ENCODE results near the gene ARFGAP2. TPM values are rescaled to one million over a fixed set of nuclear protein-coding genes. Genes with fewer than 3 reads are reported as not detected.

Gene ARFGAP2
- total RNA-seq, 4 donors from 2014 or later: 144 to 225 (median 163) TPM

DNA sequence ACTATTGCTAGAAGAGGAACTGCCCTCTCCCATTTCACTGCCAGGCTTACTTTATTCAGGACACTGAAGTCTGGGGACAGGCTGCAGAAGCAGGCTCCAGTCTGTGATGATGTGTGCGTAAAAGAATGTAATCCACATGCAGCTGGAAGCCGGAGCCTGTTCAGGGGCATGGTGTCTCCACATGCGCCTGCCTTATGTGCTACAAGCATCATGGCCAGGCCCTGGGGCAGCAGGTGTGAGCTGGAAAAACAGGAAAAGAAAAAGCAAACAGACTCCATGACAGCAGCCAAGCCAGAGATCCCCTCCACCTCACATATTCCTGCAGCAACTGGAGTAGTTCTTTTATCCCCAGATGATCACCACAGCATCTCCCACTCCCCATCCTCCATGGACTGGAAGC is 33.4 kb downstream of the ARFGAP2 start:
- DNase-seq: no peak
- Histone ChIP-seq H3K27ac (peak overlapping the region in 2 of 4 donors; percentile 35 to 38), H3K27me3 (no peaks in the 10 kb centered on the region), H3K4me3 (no peak overlapping the region), H3K9me3 (no peaks in the 10 kb centered on the region), H3K4me1 (peaks cover 0 to 14% (median 0%) of the 10 kb centered on the region in 4 donors), H3K36me3 (peaks cover 0 to 4% (median 0%) of the 10 kb centered on the region in 3 donors)
- TF ChIP-seq POLR2A (IDR thresholded peaks at IDR 0.05): no peak
- no peak for TF ChIP-seq CTCF (IDR thresholded peaks at IDR 0.05)

GRCh38 chr11:47139878-47140277 is 36.8 kb downstream of the ARFGAP2 start:
- H3K9me3 ChIP-seq: no peaks in the 10 kb centered on the region
- H3K36me3 ChIP-seq: peaks cover 0 to 14% (median 0%) of the 10 kb centered on the region in 3 donors
- no peak overlapping the region for H3K27ac ChIP-seq
- TF ChIP-seq POLR2A (IDR thresholded peaks at IDR 0.05): no peak
- TF ChIP-seq CTCF (IDR thresholded peaks at IDR 0.05): no peak
- DNase-seq: no peak
- H3K27me3 ChIP-seq: no peaks in the 10 kb centered on the region
- H3K4me3 ChIP-seq: no peak overlapping the region
- peaks cover 0 to 14% (median 0%) of the 10 kb centered on the region in 4 donors for H3K4me1 ChIP-seq

- Histone ChIP-seq H3K27me3 (no peaks in the 10 kb centered on the region), H3K27ac (no peak overlapping the region), H3K36me3 (peaks cover 0 to 14% (median 0%) of the 10 kb centered on the region in 3 donors), H3K9me3 (no peaks in the 10 kb centered on the region), H3K4me3 (no peak overlapping the region), H3K4me1 (peaks cover 0 to 2% (median 0%) of the 10 kb centered on the region in 4 donors)
- TF ChIP-seq CTCF (IDR thresholded peaks at IDR 0.05) (no peak), POLR2A (IDR thresholded peaks at IDR 0.05) (no peak)
- no peak for DNase-seq
Observed at GRCh38 chr11:47137476-47137875, 39.2 kb downstream of the ARFGAP2 start.

GRCh38 chr11:47136921-47137320 is 39.8 kb downstream of the ARFGAP2 start:
- no peak for DNase-seq

DNA sequence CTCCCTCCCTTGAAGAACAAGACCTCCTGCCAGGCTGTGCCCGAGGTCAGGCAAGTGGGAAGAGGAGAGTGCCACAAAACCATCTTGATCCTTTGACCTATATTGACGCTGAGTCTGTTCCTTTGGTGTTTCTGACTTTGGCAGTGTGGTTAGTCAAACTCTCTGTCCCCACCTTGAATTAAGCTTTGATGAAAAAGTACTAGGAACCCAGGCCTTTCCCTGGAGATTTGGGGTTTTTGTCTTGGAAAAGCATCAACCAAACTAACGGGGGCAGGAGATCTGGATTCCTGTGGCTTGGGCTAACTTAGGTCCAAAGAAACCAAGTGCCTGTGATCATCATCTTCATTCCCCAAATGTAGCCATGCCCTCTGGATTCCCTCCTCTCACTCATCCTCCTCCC is 40.4 kb downstream of the ARFGAP2 start:
- no peak overlapping the region for H3K4me3 ChIP-seq
- TF ChIP-seq CTCF (IDR thresholded peaks at IDR 0.05): no peak
- TF ChIP-seq POLR2A (IDR thresholded peaks at IDR 0.05): no peak
- no peaks in the 10 kb centered on the region for H3K27me3 ChIP-seq
- no peaks in the 10 kb centered on the region for H3K4me1 ChIP-seq
- no peaks in the 10 kb centered on the region for H3K9me3 ChIP-seq
- no peak overlapping the region for H3K27ac ChIP-seq
- H3K36me3 ChIP-seq: peaks cover 0 to 14% (median 0%) of the 10 kb centered on the region in 3 donors
- no peak for DNase-seq

More at GRCh38 chr11:47136921-47137320, 39.8 kb downstream of the ARFGAP2 start:
- H3K27me3 ChIP-seq: no peaks in the 10 kb centered on the region
- TF ChIP-seq POLR2A (IDR thresholded peaks at IDR 0.05): no peak
- no peak for TF ChIP-seq CTCF (IDR thresholded peaks at IDR 0.05)
- H3K9me3 ChIP-seq: no peaks in the 10 kb centered on the region
- H3K4me1 ChIP-seq: no peaks in the 10 kb centered on the region
- no peak overlapping the region for H3K27ac ChIP-seq
- H3K36me3 ChIP-seq: peaks cover 0 to 14% (median 0%) of the 10 kb centered on the region in 3 donors
- no peak overlapping the region for H3K4me3 ChIP-seq

GRCh38 chr11:47132981-47133380 is 43.7 kb downstream of the ARFGAP2 start:
- no peak for TF ChIP-seq POLR2A (IDR thresholded peaks at IDR 0.05)
- no peak for TF ChIP-seq CTCF (IDR thresholded peaks at IDR 0.05)
- no peak overlapping the region for H3K27ac ChIP-seq
- peaks cover 0 to 7% (median 0%) of the 10 kb centered on the region in 3 donors for H3K36me3 ChIP-seq
- no peaks in the 10 kb centered on the region for H3K9me3 ChIP-seq
- no peaks in the 10 kb centered on the region for H3K4me1 ChIP-seq
- H3K27me3 ChIP-seq: no peaks in the 10 kb centered on the region
- DNase-seq: no peak
- H3K4me3 ChIP-seq: no peak overlapping the region
